HG02571 (cell line): ENCODE results near the gene ZNF32.
"Not testable (repeated sequence)": the region's sequence is repeated elsewhere in the genome, so short reads cannot be mapped to it uniquely, and the experiment has no call there.

Source experiments
- ATAC-seq: cut with Tn5 transposase; IDR thresholded peaks from one replicate; pipeline ENCODE4 v1.9.1; 2021; ENCODE audit warnings: mild to moderate bottlenecking, moderate library complexity; ENCODE audit not compliant: unreplicated experiment

Gene ZNF32

DNA sequence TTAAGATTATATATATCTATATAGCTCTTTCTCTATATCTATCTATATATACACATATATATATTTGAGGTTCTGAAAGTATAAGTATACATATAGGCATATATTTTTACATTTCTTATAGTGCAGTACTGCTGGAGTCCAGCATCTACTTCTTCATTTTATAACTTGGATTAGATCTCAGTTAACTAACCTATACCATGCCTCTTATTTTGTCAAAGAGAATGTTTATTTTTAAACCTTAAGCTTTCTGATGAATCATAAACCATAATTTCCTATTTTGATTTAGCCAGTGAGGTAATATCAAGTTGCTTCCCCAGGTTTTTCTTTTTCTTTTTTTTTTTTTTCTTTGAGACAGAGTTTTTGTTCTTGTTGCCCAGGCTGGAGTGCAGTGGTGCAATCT, 8.1 kb downstream of the ZNF32 start:
- ATAC-seq = no peak

DNA sequence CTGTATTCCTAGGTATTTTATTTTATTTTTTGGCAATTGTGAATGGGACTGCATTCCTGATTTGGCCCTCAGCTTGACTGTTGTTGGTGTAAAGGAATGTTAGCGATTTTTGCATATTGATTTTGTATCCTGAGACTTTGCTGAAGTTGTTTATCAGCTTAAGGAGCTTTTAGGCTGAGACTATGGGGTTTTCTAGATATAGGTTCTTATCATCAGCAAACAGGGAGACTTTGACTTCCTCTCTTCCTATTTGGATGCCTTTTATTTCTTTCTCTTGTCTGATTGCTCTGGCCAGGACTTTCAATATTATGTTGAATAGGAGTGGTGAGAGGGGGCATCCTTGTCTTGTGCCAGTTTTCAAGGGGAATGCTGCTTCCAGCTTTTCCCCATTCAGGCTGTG, 12.9 kb downstream of the ZNF32 start:
- ATAC-seq = not testable (repeated sequence)

DNA sequence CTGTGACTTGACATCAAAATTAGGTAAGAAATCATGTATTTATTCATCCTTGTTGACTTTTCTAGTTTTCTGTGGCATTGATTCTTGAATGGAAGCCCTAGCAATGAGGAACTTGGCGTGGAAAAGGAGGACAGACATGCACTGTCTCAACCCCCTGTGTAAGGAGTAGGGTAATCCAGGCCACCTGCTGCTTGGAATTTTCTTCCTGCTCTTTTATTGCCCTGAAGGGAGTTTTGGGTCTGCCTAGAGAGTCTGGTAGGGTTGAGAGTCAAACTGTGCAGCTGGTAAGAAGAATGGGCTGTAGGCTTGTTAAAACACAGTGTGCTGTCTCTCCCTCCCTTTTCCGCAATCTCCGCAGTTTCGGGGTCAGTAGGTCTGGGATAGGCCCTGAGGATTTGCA, 19.7 kb downstream of the ZNF32 start:
- ATAC-seq = no peak

DNA sequence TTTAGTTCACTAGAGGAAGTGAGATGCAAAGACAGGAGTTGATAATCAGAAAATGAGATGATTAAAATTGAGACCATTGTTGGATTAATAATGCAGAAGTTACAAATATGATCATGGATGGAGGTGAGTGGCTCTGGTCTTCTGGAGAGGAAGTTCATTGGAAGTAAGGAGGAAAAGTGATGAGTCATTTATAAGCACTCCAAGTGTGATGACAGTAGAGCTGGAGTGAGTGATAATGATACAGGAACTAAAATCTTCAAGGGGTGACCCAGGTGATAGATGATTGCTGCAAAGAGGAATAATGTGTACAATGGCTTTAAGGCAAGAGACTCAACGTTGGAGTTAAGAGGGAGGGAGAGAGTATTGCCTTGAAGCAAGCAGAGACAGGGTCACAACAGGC, 20.7 kb downstream of the ZNF32 start:
- no peak for ATAC-seq

DNA sequence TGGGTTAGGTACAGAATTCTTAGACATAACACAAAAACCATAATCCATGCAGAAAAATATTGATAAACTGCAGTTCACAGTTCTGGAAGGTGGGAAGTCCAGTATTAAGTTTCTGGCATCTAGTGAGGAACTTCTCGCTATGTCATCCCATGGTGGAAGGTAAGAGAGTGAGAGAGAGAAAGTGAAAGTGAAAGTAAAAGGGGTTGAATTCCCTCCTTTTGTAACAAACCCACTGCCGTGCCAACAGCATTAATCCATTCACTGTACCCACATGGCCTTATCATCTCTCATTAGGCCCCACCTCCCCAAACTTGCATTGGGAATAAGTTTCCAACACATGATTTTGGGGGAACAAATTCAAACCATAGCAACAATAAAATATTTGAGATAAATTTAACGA, 25.3 kb downstream of the ZNF32 start:
- ATAC-seq = no peak

DNA sequence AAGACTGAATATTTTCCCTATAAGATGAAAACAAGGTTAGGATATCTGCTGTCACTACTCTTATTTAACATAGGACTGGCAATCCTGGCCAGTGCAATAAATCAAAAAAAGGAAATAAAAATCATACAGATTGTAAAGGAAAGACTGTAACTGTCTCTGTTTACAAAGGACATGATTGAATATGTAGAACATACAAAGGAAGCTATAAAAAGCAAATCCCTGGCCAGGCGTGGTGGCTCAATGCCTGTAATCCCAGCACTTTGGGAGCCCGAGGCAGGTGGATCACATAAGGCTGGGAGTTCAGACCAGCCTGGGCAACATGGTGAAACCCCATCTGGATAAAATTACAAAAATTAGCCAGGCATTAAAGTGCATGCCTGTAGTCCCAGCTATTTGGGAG, 26.6 kb downstream of the ZNF32 start:
- no peak for ATAC-seq

DNA sequence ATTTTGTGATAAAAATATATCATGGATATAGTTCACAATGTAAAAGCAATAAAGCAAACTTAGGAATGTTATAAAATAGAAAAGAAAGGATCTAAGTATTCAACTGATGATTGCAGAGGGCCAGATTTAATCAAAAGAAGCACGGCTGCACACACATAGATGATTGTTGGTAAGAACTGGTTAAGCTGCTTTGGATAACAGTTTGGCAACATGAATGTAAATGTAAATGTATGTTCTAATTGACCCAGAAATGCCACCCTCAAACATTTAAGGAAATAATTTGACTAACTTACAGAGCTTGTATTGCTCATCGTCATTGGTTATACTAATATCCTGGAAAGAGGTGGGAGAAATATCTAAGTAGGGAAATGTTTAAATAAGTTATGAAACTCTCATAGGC, 29.3 kb downstream of the ZNF32 start:
- no peak for ATAC-seq

DNA sequence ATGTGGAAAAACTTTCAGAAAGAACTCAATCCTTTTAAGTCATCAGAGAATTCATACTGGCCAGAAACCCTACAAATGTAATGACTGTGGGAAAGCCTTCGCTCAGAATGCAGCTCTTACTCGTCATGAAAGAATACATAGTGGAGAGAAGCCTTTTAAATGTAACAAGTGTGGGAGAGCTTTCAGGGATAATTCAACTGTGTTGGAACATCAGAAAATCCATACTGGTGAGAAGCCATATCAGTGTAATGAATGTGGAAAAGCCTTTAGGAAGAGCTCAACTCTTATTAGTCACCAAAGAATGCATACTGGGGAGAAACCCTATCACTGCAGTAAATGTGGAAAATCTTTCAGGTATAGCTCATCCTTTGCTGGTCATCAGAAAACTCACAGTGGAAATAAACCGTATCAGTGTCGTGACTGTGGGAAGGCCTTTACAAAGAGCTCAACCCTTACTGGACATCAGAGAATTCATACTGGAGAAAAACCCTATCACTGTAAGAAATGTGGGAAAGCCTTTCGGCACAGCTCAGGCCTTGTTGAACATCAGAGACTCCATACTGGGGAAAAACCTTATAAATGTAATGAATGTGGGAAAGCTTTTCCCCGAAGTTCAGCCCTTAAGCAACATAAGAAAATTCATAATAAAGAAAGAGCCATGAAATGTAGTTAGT, 31.8 kb downstream of the ZNF32 start:
- ATAC-seq = no peak

DNA sequence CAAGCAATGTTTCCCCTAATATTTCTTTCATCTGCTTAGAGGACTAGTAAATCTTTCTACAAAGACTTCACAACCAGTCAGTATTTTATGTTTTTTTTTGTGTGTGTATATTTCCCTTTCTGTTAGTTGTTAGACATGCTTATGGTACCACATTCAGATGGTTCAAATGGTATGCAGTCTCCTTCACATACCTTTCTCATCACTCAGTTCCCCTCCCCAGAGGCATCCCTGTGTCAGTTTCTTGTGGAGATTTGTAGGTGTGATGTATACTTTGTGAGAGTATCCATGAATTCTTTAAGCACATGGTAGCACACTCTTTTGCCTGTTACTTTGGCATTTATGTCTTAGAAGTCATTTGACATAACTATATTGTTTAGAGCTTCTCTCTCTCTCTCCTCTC, 38.0 kb downstream of the ZNF32 start:
- no peak for ATAC-seq

DNA sequence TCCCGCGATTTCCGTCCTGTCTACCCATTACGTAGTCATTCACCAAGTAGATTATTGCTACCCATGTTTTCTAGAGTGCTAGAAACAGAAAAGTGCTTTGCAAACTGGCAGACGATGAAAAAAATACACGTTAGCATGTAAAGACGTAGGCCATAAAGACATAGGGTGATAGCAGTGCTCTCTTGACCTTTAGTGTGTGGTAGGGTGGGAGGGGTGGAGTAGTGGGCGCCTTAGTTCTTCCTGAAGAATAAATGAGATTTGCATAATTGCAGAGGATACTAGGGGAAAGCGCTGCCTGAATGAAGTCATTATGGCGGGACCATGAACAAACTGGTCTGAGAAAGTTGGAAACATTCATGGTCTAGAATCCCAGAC, 41.5 kb downstream of the ZNF32 start:
- no peak for ATAC-seq

DNA sequence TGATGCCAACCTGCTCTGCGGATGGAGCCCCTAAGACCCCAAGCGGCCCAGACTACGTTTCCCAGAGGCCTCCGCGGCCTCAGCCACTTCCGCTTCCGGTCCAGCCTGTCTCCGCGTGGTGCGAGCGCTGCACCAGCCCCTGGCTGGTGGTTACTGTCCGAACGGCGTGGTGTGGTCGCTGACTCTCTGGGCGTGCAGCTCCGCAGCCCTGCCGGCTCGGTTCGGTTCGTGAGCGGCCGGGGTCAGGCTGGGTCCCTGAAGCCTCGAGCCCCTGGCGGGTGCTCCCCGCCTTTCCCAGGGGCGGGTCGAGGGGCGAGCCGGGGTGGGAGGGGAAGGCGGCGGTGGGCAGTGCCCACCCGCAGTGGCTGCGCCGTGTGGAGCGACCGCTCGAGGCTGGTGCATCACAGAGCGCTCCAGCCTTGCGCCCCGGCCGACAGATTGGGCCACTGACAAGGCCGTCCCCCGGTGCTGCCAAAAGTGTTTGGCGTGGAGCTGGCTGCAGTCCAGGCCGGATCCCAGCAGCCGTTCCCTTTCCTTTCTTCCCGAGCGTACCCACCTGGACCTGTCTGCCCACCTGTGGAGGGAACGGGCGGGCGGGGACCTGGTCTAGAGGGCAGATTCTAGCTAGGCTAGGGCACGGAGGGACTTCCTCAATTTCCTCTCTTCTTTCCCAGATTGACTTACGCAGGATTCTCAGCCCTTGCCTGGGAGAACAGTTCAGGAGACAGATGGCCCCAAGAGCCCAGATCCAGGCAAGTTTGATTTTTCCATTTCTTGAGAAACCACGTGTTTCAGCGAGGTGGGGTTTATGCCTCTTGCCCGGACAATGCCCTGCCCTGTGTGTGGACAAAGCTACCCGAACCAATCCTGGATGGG, 42.1 kb downstream of the ZNF32 start, which contains the start of gene ZNF485:
Gene ZNF485, plus strand, starts transcription at position 116 of the 876 bp plus-strand sequence. Its CDS starts 613 bp downstream, at position 729.
- ATAC-seq = peak; percentile 100

DNA sequence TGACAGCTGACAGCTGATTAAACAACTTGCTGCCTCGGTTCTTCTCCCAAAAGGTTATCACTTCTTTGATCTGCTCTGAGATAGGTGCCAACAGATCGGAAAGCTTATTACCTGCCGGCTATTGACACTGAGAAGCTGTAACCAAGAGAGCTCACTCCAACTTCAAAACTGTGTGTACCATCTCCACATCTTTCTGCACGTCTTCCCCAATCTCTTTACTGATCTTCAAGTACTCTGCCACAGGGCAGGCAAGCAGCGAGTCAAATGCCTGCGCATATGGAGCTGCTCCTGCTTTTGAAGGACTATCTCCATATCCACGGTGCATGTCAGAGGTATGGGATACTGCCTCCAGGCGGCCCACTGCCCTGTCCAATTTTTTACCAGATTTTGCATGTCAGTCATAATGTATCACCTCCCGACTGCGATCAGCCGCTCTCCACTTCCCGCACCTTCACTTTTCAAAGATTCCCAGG, 42.8 kb downstream of the ZNF32 start:
- peak; percentile 13 for ATAC-seq

DNA sequence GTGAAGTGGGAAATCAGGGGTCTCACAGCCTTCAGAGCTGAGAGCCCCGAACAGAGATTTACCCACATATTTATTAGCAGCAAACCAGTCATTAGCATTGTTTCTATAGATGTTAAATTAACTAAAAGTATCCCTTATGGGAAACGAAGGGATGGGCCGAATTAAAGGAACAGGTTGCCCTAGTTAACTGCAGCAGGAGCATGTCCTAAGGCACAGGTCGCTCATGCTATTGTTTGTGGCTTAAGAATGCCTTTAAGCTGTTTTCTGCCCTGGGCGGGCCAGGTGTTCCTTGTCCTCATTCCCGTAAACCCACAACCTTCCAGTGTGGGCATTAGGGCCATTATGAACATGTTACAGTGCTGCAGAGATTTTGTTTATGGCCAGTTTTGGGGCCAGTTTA, 47.1 kb downstream of the ZNF32 start:
- ATAC-seq = not testable (repeated sequence)

DNA sequence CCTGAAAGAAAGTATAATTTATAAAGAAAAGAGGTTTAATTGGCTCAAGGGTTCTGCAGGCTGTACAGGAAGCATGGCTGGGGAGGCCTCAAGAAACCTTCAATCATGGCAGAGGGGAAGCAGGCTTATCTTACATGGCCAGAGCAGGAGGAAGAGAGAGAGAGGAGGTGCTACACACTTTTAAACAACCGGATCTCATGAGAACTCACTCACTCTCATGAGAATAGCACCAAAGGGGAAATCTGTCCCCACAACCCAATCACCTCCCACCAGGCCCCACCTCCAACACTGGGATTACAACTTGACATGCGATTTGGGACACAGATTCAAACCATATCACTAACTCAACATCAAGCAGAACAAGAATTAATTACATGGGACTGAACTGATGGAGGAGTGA, 49.3 kb downstream of the ZNF32 start:
- ATAC-seq = no peak

DNA sequence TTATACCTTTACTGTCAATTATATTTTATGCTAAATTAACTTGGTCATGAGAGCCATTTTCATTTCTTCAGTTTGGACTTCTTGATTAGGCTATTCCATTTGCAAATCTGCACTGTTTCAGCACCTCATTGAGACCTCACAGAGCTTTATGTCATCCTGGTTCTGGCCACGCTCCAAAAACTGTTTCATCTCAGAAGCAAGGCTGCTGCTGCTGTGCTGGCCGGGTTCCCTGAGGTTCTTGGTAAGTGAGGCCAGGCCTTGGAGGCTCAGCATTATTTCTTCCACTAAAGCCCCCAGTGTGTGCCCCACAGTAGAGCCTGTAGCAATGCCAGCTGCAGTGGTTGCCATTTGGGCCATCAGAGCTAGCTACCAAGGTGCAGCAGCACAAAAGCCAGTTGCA, 50.2 kb downstream of the ZNF32 start:
- no peak for ATAC-seq

DNA sequence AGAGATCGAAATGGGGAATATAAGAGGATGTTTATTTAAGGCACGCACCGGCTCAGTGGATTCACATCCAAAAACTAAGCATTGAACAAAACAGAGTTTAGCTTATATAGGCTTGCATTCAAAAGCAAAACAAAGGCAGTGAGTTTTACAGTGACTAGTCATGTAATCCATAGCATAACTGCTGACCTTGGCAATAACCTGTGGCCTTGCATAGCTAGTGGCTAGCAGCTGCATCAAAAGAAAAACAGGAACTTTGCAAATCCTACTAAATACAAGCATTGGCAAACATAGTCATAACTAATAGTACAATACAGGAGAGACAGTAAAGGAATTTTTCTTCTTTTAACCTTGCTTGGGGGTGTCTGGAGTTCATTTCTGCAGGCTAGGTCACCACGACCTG, 52.1 kb downstream of the ZNF32 start:
- no peak for ATAC-seq

DNA sequence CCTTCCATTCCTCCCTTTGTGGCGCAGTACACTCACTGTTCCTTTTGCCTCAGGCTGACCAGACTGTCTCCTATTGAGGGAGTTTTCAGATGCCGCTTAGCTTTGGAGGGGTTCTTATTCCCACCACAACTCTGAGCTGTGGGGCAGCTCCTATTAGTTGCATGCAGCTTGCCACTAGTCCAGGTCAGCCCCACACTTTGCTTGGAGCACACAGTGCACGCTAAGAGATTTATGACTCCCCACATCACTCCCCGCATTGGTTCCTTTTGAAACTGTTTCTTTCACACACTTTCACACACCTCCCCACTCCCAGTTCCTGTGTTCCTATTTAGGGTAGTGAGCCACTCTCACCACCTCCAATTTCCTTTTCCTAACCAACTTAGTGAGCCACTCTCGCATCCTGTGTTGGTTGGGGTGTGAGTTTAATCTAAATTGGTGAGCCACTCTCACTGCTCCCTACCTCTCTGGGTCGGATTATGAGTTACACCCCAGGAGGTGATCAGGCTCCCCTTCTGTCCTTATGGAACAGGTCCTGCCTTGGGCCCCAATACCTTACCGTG, 52.9 kb downstream of the ZNF32 start:
- peak; percentile 61 for ATAC-seq

DNA sequence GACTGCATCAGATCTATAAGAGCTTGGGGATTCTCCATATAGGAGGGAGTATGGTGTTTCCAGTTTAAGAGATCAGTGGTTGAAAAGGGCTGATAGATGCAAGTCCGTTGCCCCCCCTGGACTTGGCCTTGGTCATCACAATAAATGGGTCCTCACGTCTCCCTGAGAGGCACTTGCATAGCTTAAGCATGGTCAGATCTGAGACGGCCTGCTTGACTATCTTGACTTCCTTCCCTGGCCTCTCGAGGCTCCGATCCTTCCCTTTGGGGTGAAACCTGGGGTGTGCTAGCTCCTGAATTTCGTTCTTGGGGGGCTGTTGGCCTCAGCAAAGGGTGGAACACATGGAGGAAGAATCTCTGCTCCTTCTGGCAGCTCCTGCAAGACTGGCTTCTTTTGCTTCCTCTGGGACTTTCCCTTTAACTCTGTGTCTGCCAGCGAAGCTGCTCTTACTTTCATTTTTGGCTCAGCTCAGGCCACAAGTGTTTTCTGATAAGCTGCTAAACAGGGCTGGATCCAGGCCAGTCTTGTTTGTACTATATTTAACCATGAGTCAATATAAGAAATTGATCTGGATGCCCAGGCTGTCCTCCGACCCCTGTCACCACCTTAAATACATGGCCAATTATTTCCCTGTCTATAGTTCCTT, 53.6 kb downstream of the ZNF32 start:
- ATAC-seq = peak; percentile 90
